NCI-H748 treated with DMSO at 0.1 percent for 48 hours (cell line): ENCODE measurements around the gene CXCR4.
"Not testable (repeated sequence)": the region's sequence is repeated elsewhere in the genome, so short reads cannot be mapped to it uniquely, and the experiment has no call there.

ENCODE experiments used
- DNase-seq: peaks from one replicate; lab custom pipeline; 2025; lab: John Stamatoyannopoulos, UW

CXCR4 gene

GRCh38 chr2:136115183-136115761, 2.7 kb downstream of the CXCR4 start:
- no peak for DNase-seq

GRCh38 chr2:136114382-136114781, 3.6 kb downstream of the CXCR4 start:
- no peak for DNase-seq

- no peak for DNase-seq
These were observed 4.6 kb downstream of the CXCR4 start for GRCh38 chr2:136113209-136113971.

GRCh38 chr2:136112317-136113208, 5.4 kb downstream of the CXCR4 start:
- no peak for DNase-seq

- no peak for DNase-seq
These were observed 6.2 kb downstream of the CXCR4 start for GRCh38 chr2:136111711-136112110.

- no peak for DNase-seq
These were observed 7.4 kb downstream of the CXCR4 start for GRCh38 chr2:136110526-136110925.

- no peak for DNase-seq
These were observed 9.5 kb downstream of the CXCR4 start for GRCh38 chr2:136108463-136108862.

GRCh38 chr2:136107051-136108033, 10.6 kb downstream of the CXCR4 start:
- DNase-seq, result no peak

GRCh38 chr2:136106505-136106904, 11.4 kb downstream of the CXCR4 start:
- no peak for DNase-seq

- peak; percentile 43 for DNase-seq
These were observed 13.0 kb downstream of the CXCR4 start for GRCh38 chr2:136104977-136105376.

GRCh38 chr2:136101042-136101441, 16.9 kb downstream of the CXCR4 start:
- DNase-seq, result no peak

GRCh38 chr2:136098441-136098840, 19.5 kb downstream of the CXCR4 start:
- DNase-seq, result no peak

- DNase-seq, result no peak
These were observed 24.4 kb downstream of the CXCR4 start for GRCh38 chr2:136093583-136093982.

GRCh38 chr2:136091899-136092298, 26.1 kb downstream of the CXCR4 start:
- DNase-seq, result no peak

GRCh38 chr2:136087901-136088460, 30.0 kb downstream of the CXCR4 start:
- DNase-seq, result not testable (repeated sequence)

GRCh38 chr2:136086253-136087016, 31.5 kb downstream of the CXCR4 start:
- DNase-seq, result no peak

- DNase-seq, result no peak
These were observed 32.3 kb downstream of the CXCR4 start for GRCh38 chr2:136085453-136086209.

- DNase-seq, result no peak
These were observed 36.3 kb downstream of the CXCR4 start for GRCh38 chr2:136081582-136082210.

- no peak for DNase-seq
These were observed 37.8 kb downstream of the CXCR4 start for GRCh38 chr2:136080114-136080513.
